HG03103 (cell line): ENCODE measurements around the gene URI1.

Source experiments
- ATAC-seq: cut with Tn5 transposase; IDR thresholded peaks from one replicate; pipeline ENCODE4 v1.9.1; 2021; ENCODE audit warnings: low read depth; ENCODE audit not compliant: unreplicated experiment

Gene URI1

DNA sequence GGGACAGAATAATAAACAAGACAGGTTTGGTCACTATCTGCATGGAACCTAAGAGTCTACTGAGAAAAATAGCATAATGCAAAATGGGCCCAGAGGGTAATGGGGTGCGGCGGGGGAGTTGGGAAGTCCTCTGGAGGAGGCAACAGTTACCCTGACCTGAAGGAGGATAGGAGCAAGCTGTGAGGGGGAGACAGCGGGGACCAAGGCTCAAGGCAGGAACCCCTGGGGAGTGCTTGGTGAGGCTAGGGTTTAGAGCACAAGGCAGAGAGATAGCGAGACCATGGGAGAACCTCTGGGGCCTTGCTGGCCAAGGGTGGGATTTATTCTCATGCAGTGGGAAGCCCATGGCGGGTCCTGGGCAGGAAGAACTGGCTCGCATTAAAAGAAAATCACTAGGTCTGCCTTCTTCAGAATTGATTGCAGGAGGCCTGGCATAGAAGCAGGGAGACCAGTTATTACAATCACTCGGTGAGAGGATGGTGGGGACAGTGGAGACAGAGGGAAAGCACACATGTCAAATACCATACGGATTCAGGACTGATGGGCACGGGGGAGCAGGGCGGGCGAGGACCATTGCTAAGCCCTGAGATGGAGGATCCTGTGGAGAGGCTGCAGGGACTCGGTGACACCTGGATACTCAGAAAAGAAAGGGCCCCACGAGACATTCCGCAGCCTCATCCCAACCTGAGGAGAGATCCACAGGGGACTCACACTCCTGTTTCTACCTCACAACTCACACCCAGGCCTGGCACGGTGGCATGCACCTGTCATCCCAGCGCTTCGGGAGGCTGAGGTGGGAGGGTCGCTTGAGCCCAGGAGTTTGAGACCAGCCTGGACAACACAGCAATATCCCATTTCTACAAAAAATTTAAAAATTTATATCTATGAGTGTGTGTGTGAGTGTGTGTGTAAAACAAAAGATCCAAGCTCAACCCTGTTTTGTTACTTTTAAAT is 110.4 kb downstream of the URI1 start:
- ATAC-seq: no peak

DNA sequence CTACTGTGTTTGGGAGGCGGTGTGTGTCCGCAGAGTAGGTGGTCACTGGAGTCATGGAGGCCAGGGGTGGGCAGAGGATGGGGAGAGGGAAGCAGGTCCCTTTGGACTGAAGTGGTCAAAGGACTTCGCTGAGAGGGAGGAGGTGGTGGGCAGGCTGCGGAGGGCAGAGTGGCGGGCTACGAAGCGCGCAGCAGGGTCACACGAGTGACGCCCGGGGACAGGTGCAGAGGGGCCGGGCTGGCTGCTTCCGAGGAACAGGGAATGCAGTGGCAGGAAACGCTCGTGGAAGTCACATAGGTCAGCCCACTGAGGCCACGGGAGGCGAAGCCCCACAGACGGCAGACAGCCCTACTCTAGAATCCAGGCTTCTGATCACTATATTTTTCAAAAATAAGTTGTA is 111.5 kb downstream of the URI1 start:
- ATAC-seq: no peak

DNA sequence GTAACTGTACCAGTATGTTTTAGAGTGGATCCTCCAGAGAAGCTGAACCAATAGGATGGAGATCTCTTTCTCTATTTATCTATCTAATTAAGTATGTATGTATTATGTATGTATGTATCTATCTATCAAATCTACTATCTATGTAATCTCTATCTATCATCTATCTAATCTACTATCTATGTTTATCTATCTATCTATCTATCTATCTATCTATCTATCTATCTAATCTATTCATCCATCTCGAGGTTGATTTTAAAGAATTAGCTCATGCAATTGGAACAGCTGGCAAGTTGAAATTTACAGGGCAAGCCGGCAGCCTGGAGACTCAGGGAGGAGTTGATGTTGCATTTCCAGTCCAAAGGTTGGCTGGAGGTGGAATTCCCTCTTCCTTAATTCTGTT is 112.2 kb downstream of the URI1 start:
- no peak for ATAC-seq

DNA sequence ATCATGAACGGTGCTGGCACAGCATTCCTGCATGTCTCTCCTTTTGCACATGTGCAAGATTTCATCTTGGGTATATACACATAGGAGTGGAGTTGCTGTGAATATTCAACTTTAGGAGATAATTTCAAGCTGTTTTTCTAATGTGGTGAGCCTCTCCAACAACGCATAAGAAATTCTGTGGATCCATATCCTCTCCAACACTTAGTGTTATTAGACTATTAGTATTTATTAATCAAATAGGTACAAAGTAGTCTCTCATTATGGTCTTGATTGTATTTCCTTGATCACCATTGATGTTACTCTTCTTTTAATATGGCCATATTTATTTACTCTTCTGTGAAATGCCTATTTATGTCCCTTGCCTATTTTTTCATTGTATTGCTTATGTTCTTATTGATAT is 114.5 kb downstream of the URI1 start:
- ATAC-seq: no peak

DNA sequence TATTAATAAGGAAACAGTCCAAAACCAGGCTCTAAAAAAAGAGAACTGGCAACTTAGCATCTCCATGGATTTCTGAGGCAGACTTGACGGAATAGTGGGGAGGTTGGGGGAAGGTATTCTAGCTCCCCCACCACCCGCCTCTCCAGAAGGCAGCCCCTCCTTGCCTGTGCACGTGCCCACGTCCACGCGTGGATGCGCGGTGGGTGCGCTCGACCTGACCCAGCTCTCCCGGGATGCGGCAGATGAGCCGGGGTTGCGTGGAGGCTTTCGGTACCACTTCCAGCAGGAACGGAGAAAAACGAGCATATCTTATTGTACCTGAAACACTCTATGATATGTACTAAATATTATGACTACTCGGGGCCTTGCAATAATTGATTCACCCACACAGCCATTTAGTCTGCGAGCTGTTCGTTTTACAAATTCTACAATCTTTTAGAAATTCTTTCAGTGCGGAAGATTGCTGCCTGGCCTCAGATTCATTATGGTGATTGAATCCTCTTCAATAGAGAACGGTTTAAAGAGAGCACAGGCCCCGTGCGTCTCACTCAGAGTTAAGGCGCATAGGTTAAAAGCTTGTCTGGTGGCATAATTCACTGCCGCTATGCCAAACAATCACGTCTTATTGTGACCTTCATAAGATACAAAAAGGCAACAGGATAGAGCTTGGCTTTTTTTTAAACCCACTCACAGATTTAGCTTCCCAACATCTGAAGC is 117.9 kb downstream of the URI1 start:
- no peak for ATAC-seq

DNA sequence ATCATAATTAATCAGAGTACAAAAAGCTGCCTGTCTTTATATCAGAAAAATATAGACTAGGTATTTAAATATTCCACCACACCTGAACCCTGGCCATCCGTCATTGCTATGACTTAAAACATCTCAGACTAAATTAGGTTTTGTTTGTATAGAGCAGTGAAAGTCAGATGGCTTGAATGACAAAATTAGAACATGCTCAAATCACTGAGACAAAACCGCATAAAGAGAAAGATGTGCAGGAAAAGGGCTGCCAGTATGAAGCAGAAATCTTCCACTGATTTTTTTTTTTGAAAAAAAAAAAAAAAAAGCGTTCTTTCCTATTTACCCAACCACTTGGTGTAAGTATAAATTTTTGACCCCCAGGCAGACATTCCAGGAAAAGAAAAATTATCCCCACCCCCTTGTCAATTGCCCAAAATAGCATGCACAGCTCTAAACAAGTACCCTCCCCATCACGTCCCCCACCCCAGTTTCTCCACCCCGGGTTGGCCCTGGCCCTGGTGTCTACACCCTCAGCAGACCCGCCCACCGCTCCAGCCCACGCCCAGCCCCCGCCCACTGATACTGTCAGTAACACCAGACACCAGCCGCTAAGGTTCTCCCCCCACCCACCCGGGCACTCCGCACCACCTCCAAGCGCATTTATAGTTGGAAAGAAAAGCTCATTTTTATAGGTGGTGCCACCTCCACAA is 118.6 kb downstream of the URI1 start:
- no peak for ATAC-seq

DNA sequence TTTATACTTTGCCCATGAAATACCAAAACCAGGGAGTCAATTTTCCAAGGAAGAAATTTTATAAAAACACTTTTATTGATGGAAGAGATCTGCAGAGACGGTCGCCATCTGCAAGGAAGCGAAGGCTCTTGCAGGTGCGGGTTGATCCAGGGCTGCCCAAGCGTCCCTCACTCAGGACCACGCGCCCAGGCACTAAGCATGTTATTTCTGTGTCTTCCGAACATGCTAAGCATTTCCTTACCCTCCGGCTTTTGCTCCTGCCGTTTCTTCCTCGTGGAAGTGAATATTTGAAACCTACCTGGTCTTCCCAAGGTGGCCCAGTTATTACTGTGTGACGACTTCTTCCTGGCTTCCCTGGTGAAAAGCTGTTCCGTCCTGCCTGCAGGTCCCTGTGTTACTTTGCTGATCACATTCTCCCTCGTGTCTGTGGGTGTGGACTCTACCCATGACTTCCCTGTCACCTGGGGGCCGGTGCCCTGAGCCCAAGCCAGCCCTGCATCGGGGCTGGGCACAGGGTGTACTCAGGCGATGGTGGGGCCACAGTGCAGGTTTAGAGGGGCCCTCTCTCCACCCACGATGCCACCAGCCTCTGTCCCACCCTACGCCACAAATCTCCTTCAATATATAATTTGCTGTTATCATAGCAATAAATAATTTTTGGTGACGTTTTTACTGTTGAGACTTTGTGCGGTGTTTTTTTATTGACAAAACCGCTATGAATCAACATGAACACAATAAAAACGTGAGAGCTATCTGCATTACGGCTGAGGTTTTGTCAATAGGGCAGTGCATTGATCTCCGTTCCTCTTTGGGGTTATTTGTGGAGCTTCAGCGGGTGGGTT is 119.4 kb downstream of the URI1 start:
- no peak for ATAC-seq

DNA sequence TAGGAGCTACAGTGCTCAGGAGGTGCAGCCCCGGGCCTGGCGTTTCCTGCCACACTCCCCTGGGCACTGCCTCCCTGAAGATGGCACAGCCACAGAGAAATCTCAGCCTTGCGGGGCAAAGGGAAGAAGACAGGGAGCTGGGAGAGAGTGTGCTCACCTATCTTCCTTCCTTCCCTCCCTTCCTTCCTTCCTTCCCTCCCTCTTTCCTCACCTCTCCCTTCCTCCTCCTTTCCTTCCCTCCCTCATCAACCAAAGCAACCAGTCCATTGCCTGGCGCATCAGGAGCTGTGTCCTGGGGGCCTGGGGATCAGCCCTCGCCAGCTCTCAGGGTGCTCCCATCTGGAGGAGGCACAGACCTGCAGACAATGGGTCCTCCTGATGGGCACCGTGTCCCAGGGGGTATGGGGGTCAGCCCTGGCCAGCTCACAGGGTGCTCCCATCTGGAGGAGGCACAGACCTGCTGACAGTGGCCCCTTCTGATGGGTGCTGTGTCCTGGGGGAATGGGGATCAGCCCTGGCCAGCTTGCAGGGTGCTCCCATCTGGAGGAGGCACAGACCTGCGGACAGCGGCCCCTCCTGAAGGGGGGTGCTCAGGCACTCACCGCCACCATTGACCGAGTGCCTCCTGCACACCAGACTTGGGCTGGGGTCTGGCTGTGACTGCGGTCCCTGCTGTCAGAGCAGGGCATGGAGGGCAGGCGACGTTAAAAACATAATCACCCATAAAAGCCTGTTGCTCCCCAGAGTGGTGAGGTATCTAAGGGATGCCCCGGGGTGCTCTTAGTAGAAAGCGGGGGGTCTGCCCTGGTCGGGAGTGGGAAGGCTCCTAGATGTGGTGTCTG is 120.2 kb downstream of the URI1 start:
- ATAC-seq: no peak

DNA sequence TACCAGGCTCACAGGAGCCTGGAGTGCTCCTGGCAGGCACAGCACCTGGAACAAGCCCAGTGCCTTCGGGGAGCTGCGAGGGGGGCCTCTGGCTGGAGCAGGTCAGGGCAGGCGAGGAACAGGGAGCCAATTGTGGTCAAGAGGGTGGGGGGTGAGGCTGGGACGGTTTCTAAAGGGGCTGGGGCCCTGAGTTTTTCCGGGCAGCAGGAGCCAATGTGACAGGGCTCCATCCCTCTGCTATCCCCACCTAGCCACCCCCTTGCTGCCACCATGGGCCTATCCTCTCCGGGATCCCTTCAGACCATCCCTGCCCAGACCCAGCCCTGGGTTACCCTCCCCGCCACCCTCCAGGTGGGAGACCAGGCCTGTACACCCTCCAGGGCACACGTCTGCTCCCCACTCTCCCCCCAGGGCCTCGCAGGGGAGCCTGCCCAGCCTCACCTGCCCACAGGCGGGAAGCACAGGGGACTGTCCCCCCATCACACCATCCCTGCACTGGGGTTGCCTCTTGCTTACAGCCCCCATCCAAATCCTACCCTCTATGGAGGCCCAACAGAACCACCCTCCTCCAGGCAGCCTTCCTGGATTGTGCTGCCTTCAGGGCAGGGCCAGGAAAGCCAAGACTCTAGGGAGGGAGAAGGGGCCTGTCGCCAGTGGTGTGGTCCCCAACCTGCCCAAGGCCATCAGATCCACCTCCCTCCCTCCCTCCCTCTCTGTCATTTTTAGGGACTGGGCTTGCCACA is 121.0 kb downstream of the URI1 start:
- no peak for ATAC-seq

DNA sequence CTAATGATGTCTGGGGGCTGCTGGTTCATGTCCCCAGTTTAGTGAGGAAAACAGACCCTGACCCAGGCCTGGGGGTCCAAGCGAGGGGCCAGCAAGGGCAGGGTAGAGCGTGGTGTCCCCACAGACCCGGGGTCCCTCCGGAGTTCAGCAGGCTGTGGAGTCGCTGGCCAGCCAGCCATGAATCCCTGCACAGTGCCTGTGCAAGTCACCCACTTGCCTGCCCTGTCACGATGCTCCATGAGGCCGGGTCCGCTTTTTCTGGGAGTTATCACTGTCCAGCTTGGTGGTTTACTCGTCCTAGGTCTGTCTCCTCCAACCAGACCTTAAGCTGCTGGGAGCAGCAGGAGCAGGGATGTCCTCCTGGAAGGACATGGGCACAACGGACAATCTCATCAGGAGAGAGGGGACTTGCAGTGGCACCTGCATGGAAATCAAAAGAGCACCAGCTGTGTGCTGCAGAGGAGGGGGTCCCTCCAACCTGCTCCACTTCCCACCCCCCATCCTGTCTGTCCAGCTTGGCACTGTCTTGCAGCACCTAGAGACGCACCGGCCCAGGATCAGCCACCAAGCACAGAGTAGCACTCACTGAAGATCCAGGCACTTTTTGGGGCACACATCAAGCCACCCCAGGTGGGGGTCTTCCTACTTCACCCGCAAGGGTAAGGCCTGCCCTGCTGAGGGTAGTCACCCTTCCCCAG is 121.8 kb downstream of the URI1 start:
- no peak for ATAC-seq

DNA sequence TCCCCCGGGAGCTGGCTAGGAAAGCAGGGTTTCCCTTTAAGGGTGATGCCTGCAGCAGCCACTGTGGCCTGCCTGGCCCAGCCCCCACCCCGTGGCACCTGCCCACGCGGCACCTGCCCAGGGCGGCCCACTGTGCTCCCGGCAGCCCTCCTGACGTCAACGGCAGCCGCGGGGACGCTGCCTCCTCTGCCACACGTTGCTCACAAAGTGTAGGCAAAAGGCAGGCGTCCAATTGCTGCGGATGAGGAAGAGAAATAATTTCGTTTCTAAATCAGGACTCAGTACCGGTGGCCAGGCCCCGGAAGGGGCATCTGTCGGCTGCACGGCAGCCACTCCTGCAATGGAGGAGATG is 122.3 kb downstream of the URI1 start:
- no peak for ATAC-seq

DNA sequence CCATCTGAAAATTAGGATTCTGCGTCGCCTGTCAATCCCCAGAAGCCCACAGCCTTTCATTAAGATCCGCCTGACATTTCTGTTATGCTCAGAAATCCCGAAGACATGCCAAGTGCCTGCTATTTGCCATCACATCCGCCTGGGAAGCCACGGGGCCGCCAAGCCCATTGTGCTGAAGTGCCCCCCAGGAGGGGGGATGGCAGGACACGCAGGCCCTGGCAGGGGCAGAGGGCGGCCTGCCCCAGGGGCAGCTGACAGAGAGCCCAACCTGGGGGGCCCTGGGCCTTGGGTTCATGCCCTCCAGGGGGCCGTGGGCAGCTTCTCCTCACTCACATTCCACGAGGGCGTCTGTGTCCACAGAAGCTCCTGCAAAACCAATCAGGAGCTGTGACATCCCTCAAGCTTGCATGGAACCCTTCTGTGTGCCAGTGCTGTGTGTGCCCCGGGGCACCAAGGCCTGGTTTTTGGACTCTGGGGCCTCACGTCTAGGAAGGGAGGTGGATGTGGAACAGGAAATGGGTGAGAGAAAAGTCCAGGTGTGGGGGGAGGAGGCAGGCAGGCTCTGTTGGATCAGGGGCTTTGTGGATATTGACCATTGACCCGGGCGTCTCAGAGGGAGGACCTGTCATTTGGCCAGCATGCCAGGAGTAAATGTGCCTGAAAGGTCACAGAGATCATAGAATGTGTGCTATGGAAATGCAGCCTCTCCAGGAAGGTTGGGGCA is 122.9 kb downstream of the URI1 start:
- ATAC-seq: no peak

DNA sequence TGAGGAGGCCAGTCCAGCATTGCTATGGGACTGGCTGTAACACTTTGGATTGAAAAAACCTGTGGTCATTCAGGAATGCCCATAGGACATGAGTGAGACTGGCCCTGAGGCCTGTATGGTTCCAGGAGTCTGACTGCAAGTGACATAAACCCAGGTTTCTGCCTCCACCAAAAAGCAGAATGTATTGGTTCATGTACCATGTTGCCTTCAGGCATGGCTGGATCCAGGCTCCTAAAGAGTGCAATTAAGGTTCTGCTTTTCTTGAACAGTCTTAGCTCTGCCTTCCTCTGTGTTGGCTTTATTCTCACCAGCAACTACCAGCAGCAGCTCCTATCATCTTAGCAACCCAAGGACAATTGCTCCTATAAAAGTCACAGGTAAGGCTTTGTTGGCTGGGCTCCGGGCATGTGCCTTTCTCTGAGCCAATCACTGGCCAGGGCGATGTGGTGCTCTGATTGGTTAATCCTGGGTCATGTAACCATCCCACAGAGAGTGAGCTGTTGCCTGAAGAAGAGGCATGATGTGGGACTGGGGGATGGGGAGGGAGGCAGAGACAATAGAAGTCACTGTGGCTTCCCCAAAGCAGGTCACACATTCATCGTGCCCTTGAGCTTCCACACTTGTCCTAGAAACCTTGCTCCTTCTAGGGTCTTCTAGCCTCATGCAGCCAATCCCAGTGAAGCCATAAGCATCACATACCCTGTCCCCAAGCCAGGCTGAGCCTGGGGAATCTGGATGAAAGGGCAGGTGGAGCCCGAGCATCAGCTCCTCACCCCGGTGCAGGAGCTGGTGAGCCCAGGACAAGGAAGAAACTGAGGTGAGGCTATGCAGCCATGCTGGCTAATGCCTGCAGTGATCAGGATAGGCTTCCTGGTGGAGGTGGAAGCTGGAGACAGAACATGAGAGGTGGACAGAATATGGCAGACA is 123.9 kb downstream of the URI1 start:
- no peak for ATAC-seq
